OCI-LY7 (cell line): ENCODE measurements around the gene ZNF574.

Experiments used
- CTCF ChIP-seq: fragments of 200-600 bp; sonication (generic); conservative IDR thresholded peaks from 2 replicates; pipeline ENCODE4 v1.5.1; 2014; ENCODE audit warnings: mild to moderate bottlenecking, antibody characterized with exemption, low read length, moderate library complexity, mixed read lengths
- EZH2phosphoT487 ChIP-seq: fragments of 200-600 bp; sonication (generic); IDR thresholded peaks from 2 replicates; pipeline ENCODE4 v1.6.1; 2018; ENCODE audit warnings: low read depth, borderline replicate concordance, mild to moderate bottlenecking, mixed run types, antibody characterized with exemption, low read length, moderate library complexity, mixed read lengths

DNA sequence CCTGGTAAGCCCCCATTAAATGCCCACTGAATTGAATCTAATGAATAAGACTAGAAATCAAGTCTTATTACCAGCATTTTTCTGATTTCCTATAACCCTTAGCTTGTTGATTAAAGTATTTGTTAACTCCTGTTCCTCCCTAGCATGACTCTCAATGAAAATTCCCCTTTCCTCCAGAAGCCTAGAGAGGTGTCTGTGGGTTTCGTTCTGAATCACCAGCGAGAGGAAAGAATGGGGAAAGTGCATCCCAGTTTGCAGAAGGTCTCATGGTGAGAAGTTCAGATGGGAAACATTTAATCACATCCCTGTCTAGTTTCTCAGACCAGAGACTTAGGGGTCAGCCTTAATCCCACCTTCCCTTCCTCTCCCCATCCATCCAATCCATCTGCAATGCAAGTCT is 29.4 kb downstream of the ZNF574 start:
- no peak for TF ChIP-seq EZH2phosphoT487
- TF ChIP-seq CTCF = no peak
